Measurements from ENCODE around the gene CHSY3.
"Not testable (repeated sequence)": the region's sequence is repeated elsewhere in the genome, so short reads cannot be mapped to it uniquely, and the experiment has no call there.

The CHSY3 gene

GRCh38 chr5:130222573-130222972 is 318.3 kb downstream of the CHSY3 start:
- DNase-seq, result no peak
- no peak for TF ChIP-seq POLR2A (IDR thresholded peaks at IDR 0.05; ENCODE audit: low read length)
- no peak for TF ChIP-seq GATA1 (IDR thresholded peaks at IDR 0.05; ENCODE audit: low read depth, low read length)

GRCh38 chr5:130226556-130226955 is 322.3 kb downstream of the CHSY3 start:
- not testable (repeated sequence) for DNase-seq

GRCh38 chr5:130227699-130228098 is 323.4 kb downstream of the CHSY3 start:
- no peak for DNase-seq
- TF ChIP-seq GATA1 (IDR thresholded peaks at IDR 0.05; ENCODE audit: low read depth, low read length) (no peak), POLR2A (IDR thresholded peaks at IDR 0.05; ENCODE audit: low read length) (no peak)

GRCh38 chr5:130231786-130232185 is 327.5 kb downstream of the CHSY3 start:
- no peak for TF ChIP-seq POLR2A (IDR thresholded peaks at IDR 0.05; ENCODE audit: low read length)
- no peak for TF ChIP-seq GATA1 (IDR thresholded peaks at IDR 0.05; ENCODE audit: low read depth, low read length)
- DNase-seq, result no peak

GRCh38 chr5:130234816-130235215 is 330.6 kb downstream of the CHSY3 start:
- TF ChIP-seq POLR2A (IDR thresholded peaks at IDR 0.05; ENCODE audit: low read length) (no peak), GATA1 (IDR thresholded peaks at IDR 0.05; ENCODE audit: low read depth, low read length) (no peak)
- no peak for DNase-seq
